Measurements from ENCODE around the gene NACC2. TPM values are rescaled to one million over a fixed set of nuclear protein-coding genes. Genes with fewer than 3 reads are reported as not detected.

The NACC2 gene
- total and polyA plus RNA-seq, 9 of the 15 experiments (the other 6 are each of a cell fraction or from before 2014, with no cell fraction given), result 0.70 to 25.1 (median 5.6) TPM

GRCh38 chr9:136122425-136123383 is 27.6 kb upstream of the NACC2 start (continued):
- no peak for TF ChIP-seq SIN3B (IDR thresholded peaks at IDR 0.05; ENCODE audit: low read depth)
- no peak for TF ChIP-seq MAFK (IDR thresholded peaks at IDR 0.05; ENCODE audit: low read length)
- TF ChIP-seq ZNF561 (CRISPR knock-in tag; conservative IDR thresholded peaks at IDR 0.05), result no peak
- TF ChIP-seq TAF1 (IDR thresholded peaks at IDR 0.05; ENCODE audit: control insufficient read depth, extremely low read depth, insufficient read depth, low read length, severe bottlenecking), result no peak
- TF ChIP-seq NBN (IDR thresholded peaks at IDR 0.05; ENCODE audit: low read depth), result no peak
- no peak for TF ChIP-seq AFF1 (IDR thresholded peaks at IDR 0.05; ENCODE audit: low read depth in 1 of 2, partially characterized antibody in 2 of 2)
- 0 out of 2 replicates have a peak, but pooled peaks have one; percentile 25 for TF ChIP-seq RBFOX2 (IDR thresholded peaks at IDR 0.05; ENCODE audit: low read depth, low read length)
- TF ChIP-seq SMARCA5 (IDR thresholded peaks at IDR 0.05), result no peak
- no peak for TF ChIP-seq GABPA (tag; conservative IDR thresholded peaks at IDR 0.05; ENCODE audit: low read depth)
- no peak for TF ChIP-seq POLR2A (conservative IDR thresholded peaks at IDR 0.05)
- no peak for TF ChIP-seq BCLAF1 (IDR thresholded peaks at IDR 0.05; ENCODE audit: borderline replicate concordance in 1 of 2, control insufficient read depth in 1 of 2, low read depth in 2 of 2, low read length in 1 of 2)
- TF ChIP-seq ZBTB49 (CRISPR knock-in tag; IDR thresholded peaks at IDR 0.05; ENCODE audit: borderline replicate concordance), result no peak
- TF ChIP-seq ZNF12 (CRISPR knock-in tag; IDR thresholded peaks at IDR 0.05), result no peak
- no peak for TF ChIP-seq SREBF2 (CRISPR knock-in tag; IDR thresholded peaks at IDR 0.05)
- TF ChIP-seq JUN (IDR thresholded peaks at IDR 0.05; ENCODE audit: borderline replicate concordance, low read depth, low read length), result no peak
- no peak for TF ChIP-seq JUN (CRISPR knock-in tag; IDR thresholded peaks at IDR 0.05; ENCODE audit: borderline replicate concordance)

Data from K562 (cell line).